Spleen (tissue), 7 donors: ENCODE results near the gene GADD45GIP1.

ENCODE experiments used
- CTCF ChIP-seq, 11 experiments: fragments of 200-600 bp in 7 of 11; fragments of 450-650 bp in 4 of 11; sonication (generic) in 4 of 11; IDR thresholded peaks in 8 of 11; conservative IDR thresholded peaks in 3 of 11; 1 replicate in 7 of 11; 2 replicates in 4 of 11; pipeline versions ENCODE4 v1.4.0 to v1.8.0; 2016 to 2021; ENCODE audit warnings: antibody characterized with exemption in 11 of 11, inconsistent platforms in 4 of 11, mild to moderate bottlenecking in 1 of 11
- POLR2A ChIP-seq, 3 donors: fragments of 450-650 bp; IDR thresholded peaks; one replicate each; pipeline ENCODE4 v1.5.1; 2017; ENCODE audit warnings: antibody characterized with exemption in 3 of 3, mild to moderate bottlenecking in 1 of 3
- donor health status: DM: no; HTN: no; CAD: no; lungs with moderate emphysema.
- donor health status: DM: no; HTN: no; CAD: no.
- donor health status: DM: no; HTN: no; CAD: no.

DNA sequence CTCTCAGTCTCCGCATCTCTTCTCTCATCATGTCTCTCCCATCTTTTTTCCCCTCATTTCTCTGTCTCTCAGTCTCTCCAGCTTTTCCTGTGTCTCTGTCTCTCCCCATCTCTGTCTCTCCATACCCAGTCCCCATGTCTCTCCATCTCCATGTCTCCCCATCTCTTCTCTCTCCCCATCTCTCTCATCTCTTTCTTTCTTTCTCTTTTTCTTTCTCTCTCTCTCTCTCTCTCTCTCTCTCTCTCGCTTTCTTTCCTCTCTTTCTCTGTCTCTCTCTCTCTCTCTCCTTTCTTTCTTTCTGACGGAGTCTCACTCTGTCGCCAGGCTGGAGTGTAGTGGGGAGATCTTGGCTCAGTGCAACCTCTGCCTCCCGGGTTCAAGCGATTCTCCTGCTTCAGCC is 25.6 kb upstream of the GADD45GIP1 start:
- TF ChIP-seq CTCF (IDR thresholded peaks at IDR 0.05 in 8 of 11, conservative IDR thresholded peaks at IDR 0.05 in 3 of 11) (no peak), POLR2A (IDR thresholded peaks at IDR 0.05) (no peak)
